ENCODE measurements around the gene MSRB2.
"Not testable (repeated sequence)": the region's sequence is repeated elsewhere in the genome, so short reads cannot be mapped to it uniquely, and the experiment has no call there.

The MSRB2 gene

DNA sequence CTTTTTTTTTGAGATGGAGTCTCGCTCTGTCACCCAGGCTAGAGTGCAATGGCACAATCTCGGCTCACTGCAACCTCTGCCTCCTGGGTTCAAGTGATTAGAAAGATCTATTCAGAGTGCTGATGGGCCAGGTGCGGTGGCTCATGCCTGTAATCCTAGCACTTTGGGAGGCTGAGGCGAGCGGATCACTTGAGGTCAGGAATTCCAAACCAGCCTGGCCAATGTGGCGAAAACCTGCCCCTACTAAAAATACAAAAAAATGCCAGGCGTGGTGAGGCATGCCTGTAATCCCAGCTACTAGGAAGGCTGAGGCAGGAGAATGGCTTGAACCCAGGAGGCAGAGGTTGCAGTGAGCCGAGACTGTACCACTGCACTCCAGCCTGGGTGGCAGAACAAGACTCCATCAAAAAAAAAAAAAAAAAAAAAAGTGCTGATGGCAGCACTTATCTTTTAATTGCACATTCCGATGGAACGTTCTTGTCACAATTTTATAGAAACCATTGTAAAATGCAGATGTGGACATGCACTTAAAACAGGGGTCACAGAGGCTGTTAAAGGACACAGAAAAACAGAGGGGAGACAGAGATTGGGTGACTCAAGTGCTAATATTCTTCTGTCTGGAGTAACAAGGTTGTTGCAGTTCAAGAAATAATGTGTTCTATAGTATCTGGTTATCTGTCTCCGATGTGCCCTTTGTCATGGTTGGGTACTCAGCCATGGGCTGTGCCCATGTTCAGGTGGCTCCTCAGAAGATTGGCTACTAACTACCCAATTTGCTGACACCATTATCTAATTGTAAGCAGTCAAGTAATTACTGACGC is 25.1 kb upstream of the MSRB2 start:
- not testable (repeated sequence) for DNase-seq

DNA sequence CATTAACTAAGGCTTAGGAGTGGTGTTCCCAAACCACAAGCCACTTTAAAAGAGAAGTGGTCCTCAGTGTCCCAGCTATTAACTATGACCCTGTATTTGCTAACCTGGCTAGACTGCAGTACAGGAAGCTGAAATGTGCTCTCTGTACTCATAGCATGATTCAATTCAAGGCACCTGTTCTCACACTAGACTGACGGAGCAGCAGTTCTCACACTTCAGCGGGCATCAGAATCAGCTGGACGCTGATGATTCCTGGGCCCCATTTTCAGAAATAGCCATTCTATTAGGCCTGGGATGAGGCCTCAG is 24.5 kb upstream of the MSRB2 start:
- DNase-seq = no peak

DNA sequence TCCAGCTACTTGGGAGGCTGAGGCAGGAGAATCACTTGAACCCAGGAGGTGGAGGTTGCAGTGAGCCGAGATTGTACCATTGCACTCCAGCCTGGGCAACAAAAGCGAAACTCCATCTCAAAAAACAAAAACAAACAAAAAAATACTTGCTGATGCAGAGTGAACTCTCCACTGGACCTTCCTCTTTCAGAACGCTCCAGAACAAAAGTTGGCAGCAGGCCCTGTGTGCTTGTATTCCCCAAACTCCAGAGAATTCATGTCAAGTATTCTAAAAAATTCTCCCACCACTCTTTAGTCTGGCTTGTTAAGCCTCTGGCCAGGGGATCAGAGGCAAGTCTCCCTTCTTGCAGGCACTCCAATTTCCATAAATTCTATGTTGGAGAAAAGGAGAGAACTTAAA is 22.8 kb upstream of the MSRB2 start:
- not testable (repeated sequence) for DNase-seq

DNA sequence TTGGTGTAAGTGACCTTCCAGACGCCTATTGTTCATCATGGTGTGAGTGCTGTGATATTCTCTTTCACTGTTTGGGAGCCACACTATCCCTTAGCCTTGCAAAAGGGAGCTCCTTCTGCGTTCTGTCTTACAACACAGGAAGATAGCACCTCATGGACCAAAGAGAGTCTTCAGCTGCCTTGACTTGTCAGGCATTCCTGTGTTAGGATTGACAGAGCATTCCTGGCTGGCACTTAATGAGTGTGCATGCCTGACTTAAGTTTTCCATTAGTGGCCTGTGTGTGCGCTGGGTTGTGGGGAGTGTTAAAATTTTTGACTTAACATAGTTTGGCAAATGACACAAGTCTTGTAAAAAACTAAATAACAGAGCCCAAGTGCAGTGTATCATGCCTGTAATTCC is 21.9 kb upstream of the MSRB2 start:
- DNase-seq = no peak

DNA sequence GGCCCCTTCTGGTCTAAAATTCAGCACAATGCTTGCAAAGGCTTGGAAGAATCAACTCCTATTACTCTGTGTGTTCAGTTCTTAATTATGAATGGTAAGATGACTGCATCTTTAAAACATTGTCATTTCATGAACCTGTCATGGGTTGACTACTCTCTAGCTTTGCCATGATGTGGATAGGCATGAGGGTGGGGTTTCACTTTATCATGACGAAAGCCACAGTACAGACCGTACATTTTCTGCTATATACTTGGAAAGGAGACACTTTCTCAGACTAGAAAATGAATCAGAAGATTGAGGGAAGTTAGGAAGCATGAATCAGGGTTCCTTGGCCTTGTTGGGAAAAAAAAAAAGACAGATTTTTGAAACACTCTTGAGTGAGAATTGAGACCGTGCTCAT is 19.7 kb upstream of the MSRB2 start:
- DNase-seq = no peak

DNA sequence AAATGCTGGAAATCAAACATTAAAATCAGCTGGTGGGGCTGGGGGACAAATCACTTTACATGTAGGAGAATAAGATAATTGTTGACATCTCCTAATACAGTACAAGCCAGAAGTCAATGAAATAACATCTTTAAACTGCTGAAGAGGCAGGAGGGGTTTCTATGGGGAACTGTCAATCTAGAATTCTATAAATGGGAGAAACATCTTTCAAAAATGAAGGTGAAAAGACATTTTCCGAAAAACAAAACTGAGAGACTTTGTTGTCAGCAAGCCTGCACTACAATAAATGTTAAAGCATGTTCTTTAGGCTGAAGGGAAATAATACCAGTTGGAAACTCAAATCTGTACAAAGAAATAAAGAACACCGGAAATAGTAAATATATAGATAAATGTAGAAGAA is 17.3 kb upstream of the MSRB2 start:
- no peak for DNase-seq

DNA sequence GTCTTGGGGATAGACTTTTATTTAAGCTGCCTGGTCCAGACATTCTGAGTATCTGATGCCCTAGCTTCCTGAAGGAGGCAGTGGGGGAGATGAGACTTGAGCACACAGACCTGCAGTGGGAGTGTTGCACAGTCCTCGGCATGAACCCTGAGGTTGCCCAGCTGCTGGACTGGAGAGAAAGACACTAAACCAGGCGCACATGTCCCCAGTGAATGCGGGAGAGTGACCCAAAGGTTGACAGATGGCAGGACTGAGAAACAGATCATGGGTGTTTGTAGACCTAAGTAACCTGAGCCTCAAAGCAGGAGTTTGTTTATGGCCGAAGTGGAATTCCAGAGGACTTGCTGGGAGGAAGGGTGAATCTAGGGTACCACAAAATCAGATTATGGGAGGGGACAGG is 15.7 kb upstream of the MSRB2 start:
- no peak for DNase-seq

DNA sequence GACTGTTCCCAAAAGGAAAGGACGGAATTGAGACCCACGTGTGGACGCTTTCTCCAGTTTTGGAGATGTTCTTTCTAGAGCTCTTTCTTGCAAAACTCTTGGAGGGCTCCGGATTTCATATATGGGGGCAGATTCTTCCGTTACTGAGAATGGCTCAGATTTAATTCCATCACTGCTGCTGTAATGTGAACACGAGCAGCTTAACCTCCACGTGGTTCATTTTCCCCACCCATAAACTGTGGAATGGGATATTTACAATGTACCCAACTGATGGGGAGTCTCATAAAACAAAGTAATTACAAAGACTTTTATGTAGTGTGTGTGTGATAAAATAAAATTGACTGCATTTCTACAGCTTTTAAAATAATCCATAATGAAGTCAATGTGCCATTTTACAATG is 15.1 kb upstream of the MSRB2 start:
- no peak for DNase-seq

DNA sequence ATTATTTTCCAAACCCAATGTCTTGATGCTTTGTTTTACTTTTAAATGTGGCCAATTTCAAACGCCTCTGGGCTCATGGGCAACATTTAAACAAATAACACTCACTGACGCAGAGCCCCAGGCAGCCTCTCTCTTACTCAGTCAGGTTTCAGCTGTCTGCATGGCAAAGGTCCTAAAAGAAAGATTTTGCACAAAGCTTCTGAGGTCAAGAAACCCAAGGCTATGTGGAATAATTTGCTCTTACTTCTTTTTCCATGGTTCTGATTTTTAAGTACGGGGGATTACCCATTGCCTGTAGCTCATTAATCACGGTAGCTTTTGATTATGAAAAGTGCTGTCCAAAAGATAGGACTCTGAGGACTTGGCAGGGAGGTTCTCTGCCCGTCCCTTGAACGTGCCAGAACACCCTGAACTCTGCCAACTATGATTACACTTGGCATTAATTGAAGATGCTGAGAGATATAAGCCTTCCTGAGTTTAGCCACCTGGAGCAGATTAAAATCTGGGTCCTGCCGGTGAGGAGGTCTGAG is 14.1 kb upstream of the MSRB2 start:
- DNase-seq = no peak

DNA sequence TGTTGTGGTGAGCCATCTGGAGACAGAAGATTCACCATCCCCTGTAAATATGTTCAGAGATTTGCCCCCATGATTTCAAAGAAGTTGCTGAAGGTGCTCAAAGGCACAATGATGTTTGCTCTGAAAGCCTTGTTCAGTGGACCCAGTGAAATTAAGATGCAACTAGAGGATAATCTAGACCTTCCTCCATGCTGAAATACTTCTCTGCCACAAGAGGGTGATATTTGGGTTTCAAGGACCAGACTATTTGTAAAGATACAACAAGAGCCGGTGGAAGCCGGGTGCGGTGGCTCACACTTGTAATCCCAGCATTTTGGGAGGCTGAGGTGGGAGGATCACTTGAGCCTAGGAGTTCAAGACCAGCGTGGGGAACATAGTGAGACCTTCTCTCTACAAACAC is 13.5 kb upstream of the MSRB2 start:
- DNase-seq = no peak

DNA sequence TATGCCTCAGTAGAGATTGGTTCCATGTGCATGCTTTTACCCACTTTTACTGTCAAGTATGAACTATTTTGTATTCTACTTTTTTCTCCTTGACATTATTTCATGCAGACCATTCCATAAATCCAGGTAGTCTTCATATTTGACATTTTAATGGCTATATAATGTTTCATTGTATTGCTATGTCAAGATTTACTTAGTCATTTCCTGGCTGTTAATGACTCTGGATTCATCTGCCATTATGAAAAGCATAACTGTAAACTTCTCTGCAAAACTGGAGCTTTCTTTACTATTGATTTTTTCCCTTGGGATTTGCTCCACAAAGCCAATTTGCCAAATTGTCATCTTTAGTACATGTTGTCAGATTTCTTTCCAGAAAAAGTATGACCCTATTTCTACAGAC is 6.8 kb upstream of the MSRB2 start:
- no peak for DNase-seq

DNA sequence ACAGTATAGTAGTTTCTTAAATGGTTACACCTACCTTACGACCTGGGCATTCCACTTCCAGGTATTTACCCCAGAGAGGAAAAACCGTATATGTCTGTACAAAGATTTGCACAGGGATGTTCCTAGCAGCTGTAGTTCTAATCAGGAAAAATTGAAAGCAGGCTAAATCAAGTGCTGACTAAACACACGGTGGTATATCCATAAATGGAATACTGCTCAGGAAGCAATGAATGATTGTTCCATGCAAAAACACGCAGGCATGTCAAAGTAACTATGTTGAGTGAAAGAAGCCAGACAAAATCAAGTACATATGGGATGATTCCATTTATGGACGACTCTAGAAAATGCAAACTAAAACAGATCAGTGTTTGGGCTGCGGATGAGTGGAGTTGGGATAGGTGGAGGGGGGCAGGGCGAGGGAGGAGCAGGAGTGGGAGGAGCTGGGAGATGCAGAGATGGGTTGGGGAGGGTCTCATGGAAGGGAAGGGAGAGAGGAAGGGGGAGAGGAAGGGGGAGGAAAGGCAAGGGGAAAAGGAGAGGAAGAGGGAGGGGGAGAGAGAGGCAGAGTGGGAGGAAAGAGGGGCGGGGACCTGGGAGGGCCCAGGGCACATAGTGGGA is 484 bp upstream of the MSRB2 start:
- DNase-seq = no peak

DNA sequence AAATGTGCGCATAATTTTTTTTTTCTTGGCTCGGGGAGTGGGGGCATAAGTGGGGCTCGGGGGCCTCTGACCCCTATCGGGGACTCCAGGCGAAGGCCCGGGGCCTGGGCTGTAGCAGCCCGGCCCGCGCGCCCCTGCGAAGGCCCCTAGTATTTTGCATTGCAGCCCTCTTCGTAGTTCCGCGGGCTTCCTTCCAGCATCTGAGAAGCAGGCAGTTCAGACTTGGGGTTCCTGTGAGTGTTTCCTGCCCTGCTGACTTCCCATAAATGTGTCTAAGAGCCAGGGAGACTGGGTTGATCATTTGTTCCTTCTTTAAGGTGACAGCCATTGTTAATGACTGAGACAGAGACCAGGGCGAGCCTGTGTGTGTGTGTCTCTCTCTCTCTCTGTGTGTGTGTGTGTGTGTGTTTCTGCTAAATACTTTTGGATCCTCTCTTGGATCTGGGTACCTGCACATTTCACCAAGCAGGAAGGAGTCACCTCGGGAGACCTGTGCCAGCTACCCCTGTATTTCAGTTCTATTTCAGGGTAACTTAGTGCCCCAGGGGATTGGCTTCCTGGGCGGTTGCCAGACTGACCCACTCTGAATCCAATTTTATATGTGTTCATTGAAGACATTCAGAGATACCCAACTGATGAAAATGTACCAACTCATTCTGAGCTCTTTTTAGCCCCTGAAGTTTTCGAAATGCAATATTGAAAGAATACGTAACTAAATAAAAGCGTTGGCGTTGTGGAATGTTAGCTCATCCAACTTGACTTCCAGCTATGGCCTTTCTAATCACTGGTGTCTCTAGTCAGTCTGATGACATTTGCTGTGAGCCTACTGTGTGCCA is 805 bp downstream of the MSRB2 start:
- DNase-seq = no peak

DNA sequence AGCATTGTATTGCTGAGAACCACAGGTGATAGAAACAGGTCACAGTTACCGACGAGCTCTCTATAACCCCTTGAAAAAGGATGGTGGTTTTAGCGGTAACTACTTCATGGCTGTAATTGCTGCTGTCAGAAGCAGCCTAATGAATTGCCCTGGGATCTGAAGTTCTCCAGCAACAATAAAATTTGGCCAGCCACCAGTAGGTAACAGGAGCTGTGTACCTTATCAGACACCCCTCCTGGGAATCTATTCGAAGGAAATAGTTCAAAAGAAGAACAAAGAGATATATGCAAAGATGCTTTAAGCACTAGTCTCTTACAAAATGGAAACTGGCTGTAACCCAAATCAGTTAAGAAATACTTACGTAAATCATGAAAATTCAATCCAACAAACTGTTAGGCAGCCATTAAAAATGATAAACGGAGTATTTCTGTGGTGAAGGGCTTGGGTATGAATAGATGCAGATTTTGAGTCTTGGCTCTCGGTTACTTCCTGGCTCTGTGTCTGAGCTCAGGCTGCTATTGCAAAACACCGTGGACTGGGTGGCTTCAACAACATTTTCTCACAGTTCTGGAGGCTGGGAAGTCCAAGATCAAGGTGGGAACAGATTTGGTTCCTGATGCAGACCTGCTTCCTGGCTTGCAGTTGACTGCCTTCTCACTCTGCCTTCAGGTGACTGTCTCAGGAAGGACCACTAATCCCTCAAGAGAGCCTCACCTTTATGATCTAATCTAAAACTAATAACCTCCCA is 1.6 kb downstream of the MSRB2 start:
- DNase-seq = no peak

DNA sequence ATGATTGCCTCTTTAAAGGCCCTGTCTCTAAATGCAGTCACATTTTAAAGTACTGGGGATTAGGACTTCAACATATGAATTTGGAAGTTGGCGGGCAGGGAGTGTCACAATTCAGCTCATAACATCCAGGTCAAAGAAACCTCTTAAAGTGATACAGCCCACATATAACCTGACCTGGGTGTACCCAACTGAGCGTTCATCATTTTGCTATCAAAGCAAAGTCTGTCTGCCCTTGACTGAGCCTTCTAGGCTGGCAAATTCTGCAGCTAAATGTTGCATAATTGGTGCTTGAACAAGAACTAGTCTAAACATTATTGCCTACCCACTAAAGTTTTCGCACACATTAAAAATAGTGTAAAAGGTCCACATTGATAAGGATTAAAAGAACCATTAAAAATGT is 3.7 kb downstream of the MSRB2 start:
- DNase-seq = no peak

DNA sequence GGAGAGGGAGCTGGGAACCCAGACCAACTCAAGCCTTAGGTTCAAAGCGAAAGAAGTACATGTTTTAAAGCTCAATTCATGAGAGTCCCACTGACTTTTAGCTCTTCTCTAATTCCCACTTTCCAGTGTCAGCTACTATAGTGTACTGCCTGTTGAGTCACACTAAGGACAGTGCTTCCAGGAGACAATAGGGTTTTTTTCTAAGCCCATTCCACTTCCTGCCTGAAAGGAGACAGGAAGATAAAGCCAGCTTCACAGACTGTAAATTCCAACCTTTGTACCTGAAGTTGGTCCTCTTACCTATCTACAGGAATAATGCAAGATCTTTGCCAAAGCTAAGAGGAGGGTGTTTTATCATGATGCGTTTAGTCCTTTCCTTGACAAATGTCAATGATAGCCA is 4.4 kb downstream of the MSRB2 start:
- no peak for DNase-seq

DNA sequence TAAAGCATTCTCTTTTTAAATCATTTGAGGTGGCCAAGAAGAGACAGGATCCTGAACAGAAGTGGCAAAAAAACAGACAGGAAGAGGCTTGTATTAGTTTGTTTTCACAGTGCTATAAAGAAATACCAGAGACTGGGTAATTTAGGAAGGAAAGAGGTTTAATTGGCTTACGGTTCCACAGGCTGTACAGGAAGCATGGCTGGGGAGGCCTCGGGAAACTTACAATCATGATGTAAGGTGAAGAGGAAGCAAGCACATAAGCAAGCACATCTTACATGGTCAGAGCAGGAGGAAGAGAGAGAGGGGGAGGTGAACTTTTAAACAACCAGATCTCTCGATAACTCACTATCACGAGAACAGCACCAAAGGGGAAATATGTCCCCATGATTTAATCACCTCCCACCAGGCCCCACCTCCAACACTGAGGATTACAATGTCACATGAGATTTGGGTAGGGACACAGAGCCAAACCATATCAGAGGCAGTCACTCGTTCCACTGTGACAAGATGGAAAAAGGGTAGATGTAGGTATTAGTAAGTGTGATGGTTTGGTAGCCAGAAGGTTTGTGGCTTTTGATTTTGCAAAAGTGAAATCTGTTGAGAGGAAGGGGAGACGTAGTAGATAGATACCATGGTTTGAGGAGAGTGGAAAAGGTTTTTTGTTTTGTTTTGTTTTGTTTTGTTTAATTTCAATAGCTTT is 5.1 kb downstream of the MSRB2 start:
- DNase-seq = no peak

DNA sequence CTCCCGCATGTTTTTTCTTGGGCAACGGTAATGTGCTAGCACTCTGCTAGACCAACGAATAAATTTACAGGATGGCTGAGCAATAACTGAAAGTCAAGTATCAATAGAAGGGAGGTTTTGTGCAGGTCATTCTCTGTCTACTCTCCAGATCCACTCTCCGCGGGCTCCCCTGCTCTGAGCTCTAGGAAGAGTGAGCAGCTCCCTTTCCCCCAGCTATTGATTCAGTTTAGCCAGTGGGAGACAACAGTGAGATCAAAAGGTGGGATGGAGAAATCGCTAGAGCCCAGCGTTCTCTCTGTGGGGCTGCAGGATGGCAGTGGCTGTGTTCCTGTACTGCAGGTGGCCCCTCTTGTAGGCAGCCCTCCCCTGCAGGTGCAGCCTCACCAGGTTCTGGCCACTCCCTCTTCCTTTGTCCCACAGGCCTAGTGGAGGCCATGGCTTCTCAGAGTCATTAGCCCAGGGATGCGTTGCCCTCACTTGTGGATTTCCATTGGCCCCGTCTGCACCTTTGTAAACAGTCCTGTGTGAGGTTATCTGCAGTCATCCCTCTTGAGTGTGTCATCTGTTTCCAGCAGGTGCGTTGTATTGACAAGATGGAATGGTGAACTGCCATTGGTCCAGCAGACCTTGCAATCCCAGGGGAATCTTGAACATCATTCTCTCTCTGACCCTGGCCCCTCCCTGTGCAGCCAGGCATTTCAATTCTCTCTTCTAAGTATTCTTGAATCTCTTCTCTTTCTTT is 11.1 kb downstream of the MSRB2 start:
- DNase-seq = no peak

DNA sequence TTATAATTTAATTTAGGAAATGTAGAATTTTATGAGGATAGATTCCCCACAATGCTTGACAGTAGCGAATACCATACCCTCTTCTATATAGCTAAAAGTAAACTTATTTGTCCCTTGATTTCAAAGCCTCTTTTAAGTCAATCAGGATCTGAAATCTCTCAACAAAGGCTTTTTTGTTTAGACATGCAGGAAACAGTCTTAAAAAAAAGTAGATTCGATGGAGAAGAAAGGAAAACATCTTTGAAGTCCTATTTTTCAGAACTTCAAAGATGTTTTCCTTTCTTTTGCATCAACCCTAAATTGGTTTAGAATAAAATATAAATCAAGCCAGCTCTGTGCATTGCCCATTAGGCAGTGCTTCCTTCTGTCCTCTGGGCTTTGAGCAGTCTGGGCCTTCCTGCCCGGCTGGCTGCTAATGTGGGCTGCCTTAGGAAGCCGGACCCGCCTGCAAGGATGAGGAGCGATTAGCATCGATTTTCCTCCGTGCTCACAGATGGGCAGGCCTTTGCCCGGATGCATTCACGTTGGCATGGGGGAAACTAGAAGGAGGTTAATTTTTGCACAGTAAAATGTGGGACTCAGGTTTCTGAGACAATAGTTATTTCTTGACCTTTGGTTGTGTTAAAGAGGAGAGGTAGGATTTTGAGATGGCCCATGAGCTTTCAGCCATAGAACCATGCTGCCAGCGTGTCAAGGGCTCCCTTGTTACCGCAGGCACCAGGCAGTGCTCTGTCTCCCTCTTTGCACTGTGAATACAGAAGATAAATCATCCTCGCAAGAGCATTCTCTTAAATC is 15.5 kb downstream of the MSRB2 start:
- no peak for DNase-seq

DNA sequence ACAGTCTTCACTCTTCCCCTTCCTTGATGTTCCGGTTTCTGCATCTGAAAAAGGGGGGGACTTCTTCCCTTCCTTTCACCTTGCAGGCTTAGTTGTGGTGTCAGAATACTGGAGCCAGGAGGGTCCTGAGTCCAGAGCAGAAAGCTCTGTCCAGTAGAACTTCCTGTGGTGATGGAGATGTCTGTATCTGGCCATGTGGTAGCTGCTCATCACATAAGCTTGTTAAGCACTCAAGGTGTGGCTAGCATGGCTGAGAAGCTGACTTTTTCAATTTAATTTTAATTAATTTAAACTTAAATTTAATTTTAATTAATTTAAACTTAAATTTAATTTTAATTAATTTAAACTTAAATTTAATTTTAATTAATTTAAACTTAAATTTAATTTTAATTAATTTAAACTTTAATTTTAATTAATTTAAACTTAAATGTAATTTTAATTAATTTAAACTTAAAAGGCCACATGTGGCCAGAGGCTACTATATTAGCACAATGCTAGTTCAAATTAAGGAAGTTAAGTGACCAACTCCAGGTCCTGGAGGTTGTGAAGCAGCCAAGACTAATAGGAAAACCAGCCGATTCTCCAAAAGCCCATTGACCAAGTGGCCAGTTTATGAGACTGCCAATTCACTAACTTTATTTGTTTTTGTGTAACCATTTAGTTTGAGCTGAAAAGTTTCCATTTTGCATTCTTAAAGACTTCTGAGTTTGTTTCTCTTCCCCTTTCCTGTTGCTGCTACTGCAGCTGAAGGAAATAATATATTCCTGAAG is 16.3 kb downstream of the MSRB2 start:
- DNase-seq = no peak

Measured in amniotic stem cell (primary cell).